ENCODE results near the gene LAMTOR5.

Gene LAMTOR5

GRCh38 chr1:110375490-110375889 lies 32.0 kb downstream of the LAMTOR5 start:
- TF ChIP-seq CTCF (IDR thresholded peaks at IDR 0.05; ENCODE audit: insufficient read depth, low read depth, low read length, missing control alignments) = no peak
- no peak overlapping the region for H3K4me3 ChIP-seq (ENCODE audit: low read depth, low read length)
- DNase-seq (ENCODE audit: low read depth) = no peak

GRCh38 chr1:110370827-110371226 lies 36.7 kb downstream of the LAMTOR5 start:
- no peak for DNase-seq (ENCODE audit: low read depth)
- no peak for TF ChIP-seq CTCF (IDR thresholded peaks at IDR 0.05; ENCODE audit: insufficient read depth, low read depth, low read length, missing control alignments)

GRCh38 chr1:110364221-110364620 lies 43.3 kb downstream of the LAMTOR5 start:
- H3K4me3 ChIP-seq (ENCODE audit: low read depth, low read length) = no peak overlapping the region
- DNase-seq (ENCODE audit: low read depth) = no peak
- TF ChIP-seq CTCF (IDR thresholded peaks at IDR 0.05; ENCODE audit: insufficient read depth, low read depth, low read length, missing control alignments) = no peak

More at GRCh38 chr1:110370827-110371226, 36.7 kb downstream of the LAMTOR5 start:
- H3K4me3 ChIP-seq (ENCODE audit: low read depth, low read length) = no peak overlapping the region

GRCh38 chr1:110361856-110362255 lies 45.6 kb downstream of the LAMTOR5 start:
- TF ChIP-seq CTCF (IDR thresholded peaks at IDR 0.05; ENCODE audit: insufficient read depth, low read depth, low read length, missing control alignments) = no peak

GRCh38 chr1:110360431-110360830 lies 47.1 kb downstream of the LAMTOR5 start:
- TF ChIP-seq CTCF (IDR thresholded peaks at IDR 0.05; ENCODE audit: insufficient read depth, low read depth, low read length, missing control alignments) = no peak
- no peak overlapping the region for H3K4me3 ChIP-seq (ENCODE audit: low read depth, low read length)
- no peak for DNase-seq (ENCODE audit: low read depth)

More at GRCh38 chr1:110361856-110362255, 45.6 kb downstream of the LAMTOR5 start:
- H3K4me3 ChIP-seq (ENCODE audit: low read depth, low read length) = no peak overlapping the region
- no peak for DNase-seq (ENCODE audit: low read depth)

GRCh38 chr1:110356379-110356778 lies 51.1 kb downstream of the LAMTOR5 start:
- H3K4me3 ChIP-seq (ENCODE audit: low read depth, low read length) = no peak overlapping the region
- no peak for DNase-seq (ENCODE audit: low read depth)
- TF ChIP-seq CTCF (IDR thresholded peaks at IDR 0.05; ENCODE audit: insufficient read depth, low read depth, low read length, missing control alignments) = no peak

GRCh38 chr1:110355321-110355720 lies 52.2 kb downstream of the LAMTOR5 start:
- no peak for DNase-seq (ENCODE audit: low read depth)
- no peak for TF ChIP-seq CTCF (IDR thresholded peaks at IDR 0.05; ENCODE audit: insufficient read depth, low read depth, low read length, missing control alignments)
- H3K4me3 ChIP-seq (ENCODE audit: low read depth, low read length) = no peak overlapping the region
